ENCODE data around the gene FMOD. TPM values are rescaled to one million over a fixed set of nuclear protein-coding genes. Genes with fewer than 3 reads are reported as not detected.
"Not testable (repeated sequence)": the region's sequence is repeated elsewhere in the genome, so short reads cannot be mapped to it uniquely, and the experiment has no call there.

FMOD gene
- total RNA-seq, 1 donor from 2014 or later = 59.0 TPM

DNA sequence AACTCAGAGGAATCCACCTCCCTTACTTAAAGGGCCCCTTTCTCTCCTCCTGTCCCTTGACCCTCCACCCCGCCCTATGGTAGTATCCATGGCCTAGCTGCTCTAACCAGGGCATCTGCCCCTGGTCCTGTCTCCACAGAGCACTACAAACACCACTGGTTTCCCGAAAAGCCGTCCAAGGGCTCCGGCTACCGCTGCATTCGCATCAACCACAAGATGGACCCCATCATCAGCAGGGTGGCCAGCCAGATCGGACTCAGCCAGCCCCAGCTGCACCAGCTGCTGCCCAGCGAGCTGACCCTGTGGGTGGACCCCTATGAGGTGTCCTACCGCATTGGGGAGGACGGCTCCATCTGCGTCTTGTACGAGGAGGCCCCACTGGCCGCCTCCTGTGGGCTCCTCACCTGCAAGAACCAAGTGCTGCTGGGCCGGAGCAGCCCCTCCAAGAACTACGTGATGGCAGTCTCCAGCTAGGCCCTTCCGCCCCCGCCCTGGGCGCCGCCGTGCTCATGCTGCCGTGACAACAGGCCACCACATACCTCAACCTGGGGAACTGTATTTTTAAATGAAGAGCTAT, 43.9 kb downstream of the FMOD start:
- no peak for DNase-seq (ENCODE audit: low spot score)

DNA sequence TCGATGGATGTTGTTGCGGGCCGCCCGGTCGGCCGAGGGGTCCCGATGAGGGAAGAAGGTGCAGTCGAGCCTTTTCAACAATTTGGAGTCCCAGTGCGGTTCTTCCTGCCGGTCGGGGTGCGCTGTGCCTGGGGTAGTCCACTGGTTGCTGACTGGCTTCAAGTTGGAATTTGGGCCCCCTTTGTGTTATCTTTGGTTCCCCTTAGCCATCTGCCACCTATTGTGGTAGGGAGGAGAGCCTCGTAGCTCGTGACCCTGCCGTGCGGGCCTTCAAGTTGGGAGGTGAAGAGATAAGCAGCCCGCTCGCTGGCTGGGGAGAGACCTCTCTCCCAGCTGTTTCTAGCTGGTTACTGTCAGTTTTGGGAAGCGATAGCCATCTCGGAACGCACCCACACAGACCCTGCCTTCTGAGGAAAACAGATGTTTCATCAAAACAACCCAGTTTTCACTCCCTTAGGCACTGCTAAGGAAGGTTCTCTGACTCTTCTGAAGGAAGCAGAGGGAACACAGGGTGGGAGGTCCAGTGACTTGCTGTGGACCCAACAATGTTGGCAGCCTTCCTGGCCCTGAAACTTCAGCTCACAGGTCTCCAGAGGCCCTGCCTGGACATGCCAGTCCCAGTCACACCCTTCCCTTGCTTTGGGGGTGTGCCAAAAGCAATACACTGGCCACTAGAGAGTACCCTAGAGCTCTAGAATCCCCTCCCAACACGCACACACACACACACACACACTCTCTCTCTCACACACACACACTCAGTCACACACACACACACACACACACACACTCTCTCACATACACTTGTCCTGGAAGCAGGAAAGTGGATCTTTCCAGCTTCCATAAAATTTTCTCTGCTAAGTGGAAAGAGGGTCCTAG, 44.6 kb downstream of the FMOD start:
- peak; percentile 96 for DNase-seq (ENCODE audit: low spot score)

DNA sequence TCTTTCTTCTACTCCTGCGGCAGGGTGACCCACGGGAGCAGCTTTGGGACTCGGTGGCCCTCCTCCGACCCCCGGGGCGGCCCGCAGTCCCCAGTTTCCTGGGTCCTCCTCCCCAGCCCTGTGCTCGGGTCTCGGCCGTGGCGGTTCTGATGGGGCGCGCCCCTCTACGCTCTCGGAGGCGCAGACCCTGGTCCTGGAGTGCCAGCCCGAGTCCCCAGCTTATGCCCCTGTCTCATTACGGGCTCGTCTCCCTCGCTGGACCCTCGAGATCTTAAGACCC, 45.2 kb downstream of the FMOD start:
- DNase-seq (ENCODE audit: low spot score) = no peak

DNA sequence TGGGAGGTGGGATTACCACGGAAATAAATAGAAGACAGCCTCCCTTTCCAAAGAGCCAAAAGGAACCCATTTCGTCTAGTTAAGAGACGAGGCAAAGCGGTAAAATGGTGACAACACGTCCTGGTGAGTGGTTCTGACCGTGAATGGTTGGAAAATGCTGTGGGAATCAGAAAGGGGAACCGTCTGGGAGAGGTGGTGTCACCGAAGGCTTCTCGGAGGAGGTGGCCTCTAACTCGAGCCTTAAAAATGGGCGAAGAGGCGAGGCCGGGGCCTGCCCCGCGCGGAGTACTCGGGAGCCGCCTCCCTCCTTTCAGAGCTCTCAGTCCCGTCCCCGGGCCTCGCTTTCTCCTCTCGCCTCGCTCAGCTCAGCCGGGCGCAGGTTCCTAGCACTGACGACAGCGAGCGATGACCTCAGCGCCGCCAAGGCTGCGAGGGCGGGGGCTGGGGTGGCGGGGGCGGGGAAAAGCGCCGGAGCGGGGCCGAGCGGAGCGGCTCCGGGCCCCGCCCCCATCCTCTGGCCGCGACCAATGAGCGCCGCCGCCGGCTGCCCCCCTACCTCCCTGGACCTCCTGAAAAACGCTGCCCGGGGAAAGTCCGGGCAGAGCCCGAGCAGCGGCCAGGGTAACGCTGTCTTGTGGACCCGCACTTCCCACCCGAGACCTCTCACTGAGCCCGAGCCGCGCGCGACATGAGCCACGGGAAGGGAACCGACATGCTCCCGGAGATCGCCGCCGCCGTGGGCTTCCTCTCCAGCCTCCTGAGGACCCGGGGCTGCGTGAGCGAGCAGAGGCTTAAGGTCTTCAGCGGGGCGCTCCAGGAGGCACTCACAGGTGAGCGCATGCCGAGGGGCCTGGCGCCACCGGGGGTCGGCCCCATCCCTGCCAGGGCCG, 45.8 kb downstream of the FMOD start, which contains the start of gene BTG2:
TSS of gene BTG2 (plus strand) at position 601 of the 890 bp plus-strand sequence. CDS start at position 689, 88 bp downstream.
- DNase-seq (ENCODE audit: low spot score) = peak; percentile 95

DNA sequence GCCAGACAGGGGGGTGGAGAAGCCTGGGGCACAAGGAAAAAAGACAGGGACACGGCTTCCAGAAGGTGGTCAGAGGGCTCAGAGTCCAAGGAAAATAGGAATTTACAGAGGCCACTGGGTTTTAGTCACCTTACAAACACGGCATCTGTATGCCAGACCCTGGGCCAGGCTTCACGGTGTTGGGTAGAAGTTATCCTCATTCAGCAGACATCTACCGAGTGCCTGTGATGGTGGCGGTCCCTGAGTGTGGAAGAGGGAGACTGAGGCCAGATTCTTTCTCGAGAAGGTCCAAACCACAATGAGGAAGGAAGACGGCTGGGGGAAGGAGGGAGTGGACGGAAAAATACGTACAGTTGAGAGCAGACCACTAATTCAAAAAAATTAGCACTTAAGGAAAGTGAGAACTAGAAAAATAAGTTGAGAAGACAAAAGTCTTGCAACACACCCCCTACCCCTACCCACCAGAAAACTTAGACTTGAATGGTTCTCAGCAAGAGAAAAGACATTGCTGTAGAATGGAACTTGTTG, 46.5 kb downstream of the FMOD start:
- no peak for DNase-seq (ENCODE audit: low spot score)

DNA sequence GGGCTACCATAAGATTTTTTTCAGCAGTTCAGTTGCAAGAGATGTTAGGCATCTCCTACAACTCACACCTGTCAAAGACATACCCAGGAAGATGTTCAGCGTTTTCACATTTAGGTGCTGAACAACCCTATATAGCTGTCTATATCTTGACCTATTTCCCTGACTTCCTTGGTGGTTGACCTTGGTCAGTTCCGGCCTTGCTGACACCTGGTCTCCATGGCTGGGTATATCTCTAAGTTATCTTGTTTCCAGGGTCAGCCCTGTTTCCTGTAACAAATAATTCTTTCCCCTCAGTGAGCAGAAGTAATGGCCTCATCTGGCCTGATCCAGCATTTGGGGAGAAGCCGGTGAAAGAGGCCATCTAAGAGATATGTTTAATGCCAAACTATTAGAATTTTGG, 48.0 kb downstream of the FMOD start:
- no peak for DNase-seq (ENCODE audit: low spot score)

DNA sequence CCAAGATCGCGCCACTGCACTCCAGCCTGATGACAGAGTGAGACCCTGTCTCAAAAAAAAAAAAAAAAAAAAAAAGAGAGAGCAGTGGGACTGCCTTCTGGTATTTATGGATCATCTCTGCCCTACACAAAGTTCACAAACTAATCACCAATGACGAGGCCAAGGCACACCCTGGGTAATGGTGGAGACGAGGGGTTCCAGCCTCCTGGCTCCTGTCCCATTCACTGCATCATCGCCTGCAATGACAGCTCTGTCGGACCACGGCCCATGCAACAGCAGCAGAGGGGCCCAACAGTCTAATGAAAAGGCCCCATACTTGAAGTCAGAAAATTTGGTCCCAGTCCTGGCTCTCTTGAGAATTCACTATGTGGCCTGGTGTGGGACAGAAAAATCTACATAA, 48.5 kb downstream of the FMOD start:
- DNase-seq (ENCODE audit: low spot score) = no peak

DNA sequence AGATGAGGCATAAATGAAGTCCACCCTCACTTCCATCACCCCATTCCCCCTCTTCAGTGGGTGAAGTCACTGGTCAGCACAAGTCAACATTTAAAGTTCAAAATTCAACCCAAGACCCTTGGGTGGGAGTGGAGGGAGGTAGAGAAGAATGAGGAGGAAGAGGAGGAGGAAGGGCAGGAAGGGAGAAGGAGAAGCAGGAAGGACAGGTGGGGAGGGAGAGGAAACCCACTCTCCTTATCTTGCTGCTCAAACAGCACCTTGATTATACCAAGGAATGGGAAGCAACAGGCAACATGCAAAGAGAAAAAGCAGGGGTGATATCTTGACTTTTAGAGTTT, 49.6 kb downstream of the FMOD start:
- no peak for DNase-seq (ENCODE audit: low spot score)

DNA sequence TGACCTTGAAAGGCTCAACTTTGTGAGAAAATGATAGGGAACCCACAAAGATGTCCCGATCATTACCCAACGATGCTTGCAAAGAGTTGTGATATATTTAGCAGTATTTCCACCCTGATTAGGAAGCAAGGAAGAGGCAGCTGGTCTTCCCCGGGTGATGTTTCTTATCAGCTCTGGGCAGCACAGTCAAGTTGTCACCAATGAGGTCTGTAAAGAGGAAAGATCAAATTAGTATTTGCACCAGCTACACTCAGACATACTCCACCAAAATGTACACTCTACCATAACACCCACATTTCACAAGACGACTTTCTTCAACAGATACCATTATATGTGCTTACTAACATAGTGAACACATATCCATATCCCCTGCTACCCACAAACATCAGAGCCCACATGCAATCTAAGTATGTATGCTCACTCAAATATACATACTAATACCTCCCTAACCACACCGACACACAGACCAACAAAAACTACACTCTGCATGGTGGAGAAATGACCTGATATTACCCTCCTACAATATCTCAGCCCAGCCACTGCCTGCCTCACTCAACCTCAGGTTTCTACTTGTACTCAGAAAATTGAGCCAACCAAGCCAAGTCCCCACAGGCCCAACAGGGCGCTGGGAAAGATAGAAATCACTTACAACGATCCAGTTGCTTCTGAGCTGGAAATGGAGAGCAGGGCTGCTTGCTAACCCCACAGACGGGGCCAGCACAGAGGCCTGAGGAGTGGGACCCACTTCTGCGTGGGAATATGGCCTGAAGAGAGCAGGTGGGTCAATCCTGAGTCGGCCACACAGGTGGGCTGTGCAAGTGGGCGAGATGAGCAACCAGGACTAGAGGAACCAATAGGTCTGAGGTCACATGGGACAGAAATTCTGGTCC, 50.2 kb downstream of the FMOD start:
- no peak for DNase-seq (ENCODE audit: low spot score)

DNA sequence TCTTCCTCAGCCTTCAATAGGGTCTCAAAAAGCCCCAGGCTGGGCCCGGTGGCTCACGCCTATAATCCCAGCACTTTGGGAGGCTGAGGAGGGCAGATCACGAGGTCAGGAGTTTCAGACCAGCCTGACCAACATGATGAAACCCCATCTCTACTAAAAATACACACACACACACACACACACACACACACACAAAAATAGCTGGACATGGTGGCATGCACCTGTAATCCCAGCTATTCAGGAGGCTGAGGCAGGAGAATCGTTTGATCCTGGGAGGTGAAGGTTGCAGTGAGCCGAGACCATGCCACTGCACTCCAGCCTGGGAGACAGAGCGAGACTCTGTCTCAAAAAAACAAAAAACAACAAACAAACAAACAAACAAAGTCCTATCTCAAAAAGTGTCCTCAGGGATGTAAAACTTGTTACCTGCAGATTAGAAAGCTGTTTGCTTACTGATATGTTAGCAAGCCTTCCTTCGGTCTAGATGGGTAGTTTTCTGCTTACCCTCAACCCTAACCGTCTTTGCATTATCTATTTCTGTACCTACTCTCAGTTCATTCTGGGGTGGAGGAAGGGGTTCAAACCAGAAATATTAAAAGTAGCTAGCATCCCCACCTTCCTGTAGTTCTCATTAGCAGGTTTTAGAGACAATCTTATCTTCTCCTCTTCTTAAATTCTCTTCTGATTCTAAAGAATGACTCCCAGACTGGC, 51.0 kb downstream of the FMOD start:
- not testable (repeated sequence) for DNase-seq (ENCODE audit: low spot score)

DNA sequence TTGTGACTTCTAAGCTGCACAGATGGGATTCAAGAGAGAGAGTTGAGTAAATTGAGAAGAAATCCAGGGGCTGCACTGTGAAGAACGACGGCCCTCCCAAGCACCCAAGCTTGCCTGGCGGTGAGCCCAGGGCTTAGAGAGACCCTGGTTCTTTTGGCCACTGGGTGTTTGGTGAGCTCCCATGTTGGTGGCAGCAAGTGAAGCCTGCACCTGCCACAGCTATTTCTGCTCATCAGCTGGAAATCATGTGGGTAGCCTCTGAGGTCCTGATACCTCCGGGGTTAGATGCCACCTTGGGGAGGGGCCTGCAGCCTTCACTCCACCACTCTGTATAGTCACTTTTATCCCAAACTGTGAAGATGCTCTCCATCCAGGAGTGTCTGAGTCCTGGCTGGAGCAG, 51.8 kb downstream of the FMOD start:
- DNase-seq (ENCODE audit: low spot score) = no peak

DNA sequence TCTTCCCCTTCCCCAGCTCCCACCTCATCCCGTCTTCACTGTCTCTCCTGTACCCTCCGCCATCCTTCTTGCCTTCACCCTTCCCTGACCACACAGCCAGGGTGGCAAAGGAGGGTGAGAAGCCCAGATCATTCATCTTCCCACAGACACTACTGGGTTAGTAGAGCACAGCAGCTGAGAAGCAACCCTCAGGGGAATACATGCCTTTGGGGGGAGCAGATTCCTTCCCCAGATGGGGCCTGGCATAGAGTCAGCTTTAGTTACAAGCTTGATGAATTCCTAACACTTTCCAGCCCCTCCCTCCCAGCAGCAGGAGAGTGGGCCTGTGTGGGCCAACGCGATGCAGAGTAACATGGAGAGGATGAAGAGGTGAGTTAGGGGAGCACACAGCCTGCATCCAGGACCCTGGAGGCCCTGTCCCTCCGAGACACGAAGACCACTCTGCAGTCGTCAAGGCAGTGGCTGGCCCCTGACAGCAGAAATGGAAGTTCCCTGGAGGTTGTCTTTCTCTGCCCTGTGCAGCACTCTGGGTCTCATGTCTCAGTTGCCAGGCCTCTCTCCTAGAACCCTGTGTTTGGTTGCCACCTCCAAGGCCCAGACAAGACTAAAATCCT, 54.4 kb downstream of the FMOD start:
- no peak for DNase-seq (ENCODE audit: low spot score)

DNA sequence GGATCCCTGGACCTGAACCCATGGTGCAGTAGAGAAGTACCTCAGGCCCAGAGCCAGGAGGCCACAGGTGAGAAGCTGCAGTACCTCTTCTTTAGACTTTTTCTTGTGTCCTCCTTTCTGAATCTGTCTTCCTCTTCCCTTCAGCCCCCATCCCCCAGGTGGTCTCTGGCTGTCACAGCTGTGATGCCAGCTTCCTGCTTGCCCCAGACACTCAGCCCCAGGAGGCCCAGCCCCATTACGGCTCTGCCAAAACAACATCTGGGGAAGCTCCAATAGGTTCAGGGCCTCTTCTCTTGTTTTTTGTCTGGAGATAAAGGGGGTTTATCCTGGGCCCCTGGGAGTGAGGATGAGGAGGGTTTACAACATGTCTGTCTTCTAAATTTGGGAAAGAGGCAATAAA, 55.1 kb downstream of the FMOD start:
- DNase-seq (ENCODE audit: low spot score) = no peak

DNA sequence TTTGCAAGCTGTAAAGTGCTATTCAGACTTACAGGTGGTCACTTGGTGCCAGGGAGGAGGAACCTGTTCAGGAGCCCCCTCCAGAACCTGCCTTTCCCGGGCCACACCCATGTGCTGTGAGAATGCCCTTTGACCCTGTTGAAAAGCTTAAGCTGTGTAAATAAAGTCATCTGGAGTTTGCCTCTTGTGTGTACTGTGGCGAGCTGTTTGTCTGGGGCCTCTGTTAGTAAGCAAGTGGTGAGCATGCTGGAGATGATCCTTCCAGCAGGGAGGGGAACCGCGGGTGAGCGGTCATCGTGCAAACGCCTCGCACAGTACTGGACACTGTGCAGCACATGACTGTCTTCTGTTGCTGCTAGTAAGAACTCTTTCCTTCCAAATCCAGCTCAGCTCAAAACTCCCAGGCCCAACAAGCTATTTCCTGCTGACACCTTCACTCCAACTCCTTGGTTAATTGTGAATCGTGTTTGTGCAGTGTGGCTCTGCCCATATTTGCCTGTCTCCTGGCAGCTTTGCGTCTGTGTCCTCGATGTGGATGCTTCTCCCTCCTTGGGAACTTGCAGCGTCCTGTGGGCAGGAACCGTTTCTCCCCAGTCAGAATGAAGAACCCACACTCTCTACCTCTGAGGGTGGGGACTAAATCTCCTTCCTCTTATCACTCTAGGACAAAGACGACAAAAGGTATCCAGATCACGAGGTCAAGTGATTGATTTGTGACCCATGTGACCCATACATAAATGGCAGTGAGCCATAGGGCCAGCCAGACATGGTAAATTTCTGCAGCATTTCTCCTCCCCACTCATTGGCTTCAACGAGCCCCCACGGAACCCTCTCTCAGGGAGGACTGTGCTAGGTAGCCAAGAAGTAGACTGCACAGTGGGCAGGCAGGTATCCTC, 59.5 kb downstream of the FMOD start:
- no peak for DNase-seq (ENCODE audit: low spot score)

Other genes with a start within 250 kb of the FMOD start
- 1.5 TPM for gene ADORA1, start 223.4 kb downstream of the FMOD start, total RNA-seq
- gene MYBPH, start 175.3 kb downstream of the FMOD start, total RNA-seq = not detected
- gene CHI3L1, start 164.4 kb downstream of the FMOD start, total RNA-seq = 8.8 TPM
- gene CHIT1, start 121.4 kb downstream of the FMOD start, total RNA-seq = 6.6 TPM
- 199 TPM for gene BTG2, start 45.6 kb downstream of the FMOD start, total RNA-seq
- 128 TPM for gene PRELP, start 124.7 kb upstream of the FMOD start, total RNA-seq
- not detected for gene OPTC, start 143.0 kb upstream of the FMOD start, total RNA-seq